Rectal smooth muscle tissue (tissue), 1 donor: Measurements from ENCODE around the gene PRR16.
"Not testable (repeated sequence)": the region's sequence is repeated elsewhere in the genome, so short reads cannot be mapped to it uniquely, and the experiment has no call there.

Experiments used
- H3K27ac ChIP-seq: one replicate; pipeline ENCODE4 v1.7.0; 2013; ENCODE audit warnings: low read depth, low read length, inconsistent platforms
- H3K27me3 ChIP-seq: one replicate; pipeline ENCODE4 v1.7.0; 2013; ENCODE audit warnings: low read length; ENCODE audit not compliant: control insufficient read depth, insufficient read depth
- H3K36me3 ChIP-seq: one replicate; pipeline ENCODE4 v1.7.0; 2013; ENCODE audit warnings: low read length; ENCODE audit not compliant: control insufficient read depth, insufficient read depth
- H3K4me1 ChIP-seq: one replicate; pipeline ENCODE4 v1.7.0; 2013; ENCODE audit warnings: low read length; ENCODE audit not compliant: control insufficient read depth, insufficient read depth
- H3K4me3 ChIP-seq: one replicate; pipeline ENCODE4 v1.7.0; 2013; ENCODE audit warnings: low read length
- H3K9ac ChIP-seq: one replicate; pipeline ENCODE4 v1.7.0; 2013; ENCODE audit warnings: low read length

Gene PRR16

DNA sequence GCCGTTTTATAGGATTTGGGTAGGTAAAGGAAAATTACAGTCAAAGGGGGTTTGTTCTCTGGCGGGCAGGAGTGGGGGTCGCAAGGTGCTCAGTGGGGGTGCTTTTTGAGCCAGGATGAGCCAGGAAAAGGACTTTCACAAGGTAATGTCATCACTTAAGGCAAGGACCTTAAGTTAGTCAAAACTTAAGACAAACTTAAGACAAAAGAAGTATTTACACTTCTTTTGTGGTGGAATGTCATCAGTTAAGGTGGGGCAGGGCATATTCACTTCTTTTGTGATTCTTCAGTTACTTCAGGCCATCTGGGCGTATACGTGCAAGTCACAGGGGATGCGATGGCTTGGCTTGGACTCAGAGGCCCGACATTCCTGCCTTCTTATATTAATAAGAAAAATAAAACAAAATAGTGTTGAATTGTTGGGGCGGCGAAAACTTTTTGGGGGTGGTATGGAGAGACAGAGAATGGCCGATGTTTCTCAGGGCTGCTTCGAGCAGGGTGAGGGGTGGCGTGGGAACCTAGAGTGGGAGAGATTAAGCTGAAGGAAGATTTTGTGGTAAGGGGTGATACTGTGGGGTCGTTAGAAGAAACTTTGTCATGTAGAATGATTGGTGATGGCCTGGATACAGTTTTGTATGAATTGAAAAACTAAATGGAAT is 233.7 kb downstream of the PRR16 start:
- not testable (repeated sequence) for H3K27ac ChIP-seq, H3K36me3 ChIP-seq, H3K9ac ChIP-seq, H3K27me3 ChIP-seq, H3K4me1 ChIP-seq, H3K4me3 ChIP-seq

DNA sequence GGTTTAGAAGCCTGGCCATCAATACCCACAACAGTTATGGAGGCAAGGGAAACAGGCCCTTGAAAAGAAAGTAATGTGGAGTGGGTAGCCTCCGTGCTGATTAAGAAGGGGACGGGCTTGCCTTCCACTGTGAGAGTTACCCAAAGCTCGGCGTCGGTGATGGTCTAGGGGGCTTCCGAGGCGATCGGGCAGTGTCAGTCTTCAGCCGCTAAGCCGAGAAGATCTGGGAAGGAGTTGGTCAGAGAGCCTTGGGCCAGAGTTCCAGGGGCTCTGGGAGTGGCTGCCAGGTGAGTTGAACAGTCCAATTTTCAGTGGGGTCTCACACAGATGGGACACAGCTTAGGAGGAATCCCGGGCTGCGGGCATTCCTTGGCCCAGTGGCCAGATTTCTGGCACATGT is 236.6 kb downstream of the PRR16 start:
- not testable (repeated sequence) for H3K9ac ChIP-seq, H3K36me3 ChIP-seq, H3K27me3 ChIP-seq, H3K27ac ChIP-seq, H3K4me1 ChIP-seq, H3K4me3 ChIP-seq

DNA sequence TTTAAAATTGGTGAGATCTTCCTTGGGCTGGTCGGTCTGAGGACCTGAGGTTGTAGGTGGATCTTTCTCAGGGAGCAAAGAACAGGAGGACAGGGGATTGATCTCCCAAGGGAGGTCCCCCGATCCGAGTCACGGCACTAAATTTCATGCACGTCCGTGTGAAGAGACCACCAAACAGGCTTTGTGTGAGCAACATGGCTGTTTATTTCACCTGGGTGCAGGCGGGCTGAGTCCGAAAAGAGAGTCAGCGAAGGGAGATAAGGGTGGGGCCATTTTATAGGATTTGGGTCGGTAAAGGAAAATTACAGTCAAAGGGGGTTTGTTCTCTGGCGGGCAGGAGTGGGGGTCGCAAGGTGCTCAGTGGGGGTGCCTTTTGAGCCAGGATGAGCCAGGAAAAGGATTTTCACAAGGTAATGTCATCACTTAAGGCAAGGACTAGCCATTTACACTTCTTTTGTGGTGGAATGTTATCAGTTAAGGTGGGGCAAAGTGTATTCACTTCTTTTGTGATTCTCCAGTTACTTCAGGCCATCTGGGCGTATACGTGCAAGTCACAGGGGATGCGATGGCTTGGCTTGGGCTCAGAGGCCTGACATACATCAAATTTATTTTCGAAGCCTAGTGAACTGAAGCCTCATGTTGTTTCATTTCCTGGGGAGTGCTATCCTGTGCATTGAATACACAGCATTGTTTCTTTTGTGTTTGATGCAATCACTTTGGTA is 238.9 kb downstream of the PRR16 start:
- H3K4me1 ChIP-seq, H3K36me3 ChIP-seq, H3K27me3 ChIP-seq, H3K27ac ChIP-seq, H3K9ac ChIP-seq, H3K4me3 ChIP-seq: not testable (repeated sequence)

DNA sequence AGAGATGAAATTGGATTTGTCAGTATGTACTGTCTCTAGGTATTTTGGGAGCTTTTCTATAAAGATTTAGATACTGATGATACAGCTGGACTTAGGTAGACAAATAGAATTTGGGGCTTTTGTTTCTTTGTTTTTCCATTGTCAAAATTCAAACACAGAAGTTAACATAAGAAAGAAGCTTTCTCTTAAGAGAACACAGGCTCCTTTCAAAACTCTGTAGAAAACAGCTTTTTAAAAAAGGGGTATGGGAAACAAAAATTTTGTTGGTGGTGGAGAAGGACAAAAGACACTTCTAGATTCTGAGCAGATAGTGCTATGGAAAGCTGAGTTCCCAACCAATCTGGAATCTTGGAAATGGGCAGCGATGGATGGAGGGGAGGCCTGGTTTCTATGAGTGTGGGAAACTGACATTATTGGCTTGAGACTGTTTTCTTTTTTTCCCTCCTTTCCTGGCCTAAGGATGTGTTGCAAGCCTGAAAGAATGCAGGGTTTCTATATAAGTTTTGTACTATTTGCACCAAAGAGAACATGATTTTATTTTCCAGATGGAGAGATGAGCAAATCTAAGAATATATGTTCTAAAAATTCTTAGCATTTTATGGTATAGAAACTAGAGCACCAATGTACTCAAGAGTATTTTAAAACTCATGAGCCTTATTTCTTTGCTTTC is 240.0 kb downstream of the PRR16 start:
- Histone ChIP-seq H3K27ac (no peak overlapping the region), H3K27me3 (no peaks in the 10 kb centered on the region), H3K4me3 (no peak overlapping the region), H3K9ac (no peak overlapping the region), H3K36me3 (no peaks in the 10 kb centered on the region), H3K4me1 (no peaks in the 10 kb centered on the region)

DNA sequence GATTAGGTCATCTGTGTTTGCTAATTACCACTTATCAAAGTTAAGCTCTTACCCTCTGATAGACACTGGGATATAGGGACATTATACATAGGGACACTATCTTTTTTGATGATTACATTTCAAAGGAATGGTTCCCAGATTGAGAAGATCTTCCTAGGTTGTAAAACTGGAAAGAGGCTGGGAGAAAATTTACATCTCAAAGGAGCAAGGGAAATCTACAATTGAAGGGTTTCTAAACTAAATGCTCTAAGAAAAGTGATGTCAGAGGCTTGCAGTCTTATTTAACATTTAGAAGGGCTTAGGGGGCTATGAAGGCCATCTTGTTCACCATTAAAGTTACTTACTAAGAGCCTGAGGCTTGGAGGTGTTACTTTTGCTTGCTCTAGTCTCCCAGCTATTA is 242.8 kb downstream of the PRR16 start:
- H3K36me3 ChIP-seq: no peaks in the 10 kb centered on the region
- no peak overlapping the region for H3K4me3 ChIP-seq
- no peaks in the 10 kb centered on the region for H3K4me1 ChIP-seq
- H3K27ac ChIP-seq: no peak overlapping the region
- no peaks in the 10 kb centered on the region for H3K27me3 ChIP-seq
- no peak overlapping the region for H3K9ac ChIP-seq

DNA sequence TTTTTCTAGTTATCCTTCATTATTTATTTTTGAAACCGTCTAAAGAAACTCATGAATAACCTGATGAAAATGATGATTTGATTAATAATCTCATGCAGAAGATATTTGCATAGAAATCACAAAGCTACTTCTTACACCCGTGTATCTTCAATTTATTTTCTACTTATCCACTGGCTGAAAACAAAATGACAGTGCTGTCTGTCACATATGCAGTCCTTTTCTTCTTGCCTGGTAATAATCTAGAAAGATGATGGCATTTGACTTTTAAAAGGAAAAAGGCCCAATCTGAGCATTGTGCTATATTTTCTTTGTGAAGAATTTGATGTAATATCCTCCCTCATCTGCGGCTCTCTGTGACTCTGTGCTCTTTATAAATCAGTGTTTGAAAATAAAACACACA is 253.3 kb downstream of the PRR16 start:
- Histone ChIP-seq H3K36me3 (no peaks in the 10 kb centered on the region), H3K9ac (no peak overlapping the region), H3K27ac (no peak overlapping the region), H3K4me1 (no peaks in the 10 kb centered on the region), H3K27me3 (no peaks in the 10 kb centered on the region), H3K4me3 (no peak overlapping the region)

DNA sequence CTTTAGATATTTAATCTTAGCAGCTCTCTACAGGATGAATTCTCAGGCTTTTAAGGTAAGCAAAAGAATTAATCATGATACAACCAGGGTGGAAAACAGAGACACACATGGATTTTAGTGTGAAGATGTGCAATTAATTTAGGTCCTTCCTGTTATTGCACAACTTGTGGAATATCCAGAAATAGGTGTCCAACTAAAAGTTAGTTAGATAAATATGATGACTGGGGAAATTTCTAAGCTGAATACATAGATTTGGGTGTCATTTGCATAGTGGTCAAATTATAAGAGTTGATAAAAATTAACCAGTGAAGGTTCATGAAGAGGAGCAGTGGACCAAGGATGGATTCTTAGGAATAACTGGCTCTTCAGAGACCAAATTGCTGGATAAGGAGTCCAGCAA is 266.1 kb downstream of the PRR16 start:
- Histone ChIP-seq H3K27me3 (no peaks in the 10 kb centered on the region), H3K9ac (no peak overlapping the region), H3K4me1 (no peaks in the 10 kb centered on the region), H3K36me3 (no peaks in the 10 kb centered on the region), H3K4me3 (no peak overlapping the region), H3K27ac (no peak overlapping the region)

DNA sequence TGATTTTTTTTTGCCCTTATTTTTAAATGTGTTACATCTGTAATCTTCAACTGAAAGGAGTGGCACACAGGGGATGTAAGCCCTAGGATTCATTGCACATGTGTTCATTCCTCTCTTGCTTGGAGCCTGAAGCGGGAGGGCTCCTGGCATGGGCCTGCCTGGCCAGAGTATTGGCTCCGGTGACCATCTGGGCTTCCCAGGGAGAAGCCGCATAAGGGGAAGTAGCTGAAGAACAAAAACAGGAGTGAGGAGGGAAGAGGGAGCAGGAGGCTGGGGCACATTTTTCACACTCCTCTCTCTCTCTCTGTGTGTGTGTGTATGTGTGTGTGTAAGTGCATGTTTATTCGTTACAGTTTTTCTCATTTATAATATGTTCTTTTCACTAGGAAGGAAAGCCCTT is 269.9 kb downstream of the PRR16 start:
- Histone ChIP-seq H3K27me3 (no peaks in the 10 kb centered on the region), H3K4me3 (no peak overlapping the region), H3K27ac (no peak overlapping the region), H3K4me1 (no peaks in the 10 kb centered on the region), H3K9ac (no peak overlapping the region), H3K36me3 (no peaks in the 10 kb centered on the region)

DNA sequence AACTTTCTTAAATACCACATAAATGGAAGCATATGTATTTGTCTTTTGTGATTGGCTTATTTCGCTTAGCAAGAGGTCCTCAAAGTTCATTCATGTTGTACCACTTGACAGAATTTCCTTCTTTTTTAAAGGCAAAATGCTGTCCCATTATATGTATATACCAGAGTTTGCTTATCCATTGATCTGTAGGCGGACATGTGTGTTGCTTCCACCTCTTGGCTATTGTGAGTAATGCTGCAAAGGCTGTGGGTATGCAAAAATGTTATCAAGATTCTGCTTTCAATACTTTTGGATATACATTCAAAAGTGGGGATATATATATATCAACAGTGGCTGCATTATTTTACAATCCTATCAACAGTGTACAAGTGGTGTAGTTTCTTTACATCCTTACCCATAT is 271.0 kb downstream of the PRR16 start:
- Histone ChIP-seq H3K4me3 (no peak overlapping the region), H3K4me1 (no peaks in the 10 kb centered on the region), H3K27me3 (no peaks in the 10 kb centered on the region), H3K9ac (no peak overlapping the region), H3K27ac (no peak overlapping the region), H3K36me3 (no peaks in the 10 kb centered on the region)
